ENCODE results near the gene LY6G6F. TPM values are rescaled to one million over a fixed set of nuclear protein-coding genes. Genes with fewer than 3 reads are reported as not detected.

Gene LY6G6F
- total RNA-seq, 3 donors from 2014 or later: not detected

DNA sequence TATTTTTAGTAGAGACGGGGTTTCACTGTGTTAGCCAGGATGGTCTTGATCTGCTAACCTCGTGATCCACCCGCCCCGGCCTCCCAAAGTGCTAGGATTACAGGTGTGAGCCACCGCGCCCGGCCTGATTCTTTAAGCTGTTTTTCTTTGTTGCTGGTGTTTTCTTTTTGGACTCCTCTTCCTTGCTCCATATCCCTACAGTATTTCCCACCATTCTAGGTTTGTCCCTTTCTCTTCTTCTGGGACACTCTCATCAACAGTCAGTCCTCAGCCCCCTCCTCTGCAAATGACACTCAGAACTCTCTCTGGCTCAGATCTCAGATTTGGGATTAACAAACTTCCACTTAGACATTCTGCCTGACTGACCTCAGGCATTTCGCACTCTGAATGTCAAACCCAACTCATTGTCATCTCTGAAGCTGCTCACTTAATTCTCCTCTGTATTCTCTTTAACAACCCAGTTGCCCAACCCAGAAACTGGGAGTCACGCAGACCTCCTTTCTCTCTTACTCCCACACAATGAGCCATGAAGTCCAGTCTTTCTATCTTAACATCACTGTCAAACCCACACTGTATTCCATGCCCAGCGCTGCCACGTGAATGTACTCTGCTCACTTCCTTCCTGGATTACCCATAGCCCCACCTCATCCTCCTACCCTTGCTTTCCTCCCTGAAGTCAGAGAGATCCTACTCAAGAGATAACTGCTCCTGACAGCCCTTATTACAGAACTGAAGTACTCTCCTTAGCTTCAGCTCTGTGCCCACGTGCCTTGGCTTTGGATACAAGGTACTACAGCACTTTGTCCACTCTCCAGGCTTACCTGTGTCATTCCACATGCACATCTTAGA is 19.1 kb downstream of the LY6G6F start:
- H3K4me1 ChIP-seq: peaks cover 0 to 4% of the 10 kb centered on the region in 2 donors
- intact Hi-C loops (cut with DNase I; ENCODE audit: low total_unique reads): loop anchor here (5.0 kb wide), 1 partner anchor 107 kb away; no protein-coding TSS in a partner anchor
- peak overlapping the region in 1 of 2 donors; percentile 12 for H3K27ac ChIP-seq
- TF ChIP-seq, protein P1, sequence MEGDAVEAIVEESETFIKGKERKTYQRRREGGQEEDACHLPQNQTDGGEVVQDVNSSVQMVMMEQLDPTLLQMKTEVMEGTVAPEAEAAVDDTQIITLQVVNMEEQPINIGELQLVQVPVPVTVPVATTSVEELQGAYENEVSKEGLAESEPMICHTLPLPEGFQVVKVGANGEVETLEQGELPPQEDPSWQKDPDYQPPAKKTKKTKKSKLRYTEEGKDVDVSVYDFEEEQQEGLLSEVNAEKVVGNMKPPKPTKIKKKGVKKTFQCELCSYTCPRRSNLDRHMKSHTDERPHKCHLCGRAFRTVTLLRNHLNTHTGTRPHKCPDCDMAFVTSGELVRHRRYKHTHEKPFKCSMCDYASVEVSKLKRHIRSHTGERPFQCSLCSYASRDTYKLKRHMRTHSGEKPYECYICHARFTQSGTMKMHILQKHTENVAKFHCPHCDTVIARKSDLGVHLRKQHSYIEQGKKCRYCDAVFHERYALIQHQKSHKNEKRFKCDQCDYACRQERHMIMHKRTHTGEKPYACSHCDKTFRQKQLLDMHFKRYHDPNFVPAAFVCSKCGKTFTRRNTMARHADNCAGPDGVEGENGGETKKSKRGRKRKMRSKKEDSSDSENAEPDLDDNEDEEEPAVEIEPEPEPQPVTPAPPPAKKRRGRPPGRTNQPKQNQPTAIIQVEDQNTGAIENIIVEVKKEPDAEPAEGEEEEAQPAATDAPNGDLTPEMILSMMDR (IDR thresholded peaks at IDR 0.05): no peak
- TF ChIP-seq POLR2A (IDR thresholded peaks at IDR 0.05): no peak
- TF ChIP-seq POLR2AphosphoS5 (IDR thresholded peaks at IDR 0.05): no peak
- no peak for DNase-seq (ENCODE audit: low spot score in 2 of 2)
- H3K36me3 ChIP-seq: peaks cover 6% of the 10 kb centered on the region
- H3K27me3 ChIP-seq: no peaks in the 10 kb centered on the region
- no peaks in the 10 kb centered on the region for H3K9me3 ChIP-seq
- H3K4me3 ChIP-seq: no peak overlapping the region

DNA sequence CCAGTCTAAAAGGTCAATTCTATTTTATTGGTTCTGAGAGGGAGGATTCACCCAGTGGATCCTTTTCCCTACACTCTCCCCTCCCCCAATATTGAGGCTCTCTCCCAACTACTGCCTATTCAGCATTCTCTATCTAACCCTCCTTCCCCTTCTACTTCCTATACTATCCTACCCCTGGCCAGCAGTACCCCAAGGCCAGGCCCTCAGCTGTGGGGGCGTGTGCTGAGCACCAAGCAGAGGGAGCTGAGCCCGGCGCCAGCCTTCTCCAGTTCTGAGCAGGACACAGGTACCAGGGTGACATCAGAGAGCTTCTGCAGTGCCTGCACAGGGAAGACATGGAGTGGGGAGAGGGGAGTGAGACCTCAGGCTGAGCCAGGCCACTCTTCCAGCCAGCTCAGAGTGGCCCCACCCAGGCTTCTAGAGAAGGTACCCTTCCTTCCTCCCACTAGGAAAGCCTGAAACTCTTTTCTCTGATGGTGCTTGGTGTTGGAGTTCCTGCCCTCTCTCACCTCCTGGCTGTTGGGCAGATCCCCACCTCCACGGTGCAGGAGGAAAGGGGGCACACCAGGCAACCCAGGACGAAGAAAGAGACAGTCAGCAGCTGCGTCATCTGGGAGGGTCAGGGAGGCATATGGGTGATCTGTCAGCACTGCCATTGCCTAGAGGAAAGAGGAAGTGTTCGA is 20.5 kb downstream of the LY6G6F start:
- H3K36me3 ChIP-seq: peaks cover 6% of the 10 kb centered on the region
- peaks cover 0 to 5% of the 10 kb centered on the region in 2 donors for H3K4me1 ChIP-seq
- TF ChIP-seq, protein P1 (IDR thresholded peaks at IDR 0.05): no peak
- no peak for TF ChIP-seq POLR2AphosphoS5 (IDR thresholded peaks at IDR 0.05)
- TF ChIP-seq POLR2A (IDR thresholded peaks at IDR 0.05): no peak
- no peak overlapping the region for H3K4me3 ChIP-seq
- peak overlapping the region; percentile 58 to 97 for H3K27ac ChIP-seq
- no peaks in the 10 kb centered on the region for H3K27me3 ChIP-seq
- intact Hi-C loops (cut with DNase I; ENCODE audit: low total_unique reads): loop anchor here (5.0 kb wide), 1 partner anchor 105 kb away; no protein-coding TSS in a partner anchor
- no peaks in the 10 kb centered on the region for H3K9me3 ChIP-seq
- DNase-seq (ENCODE audit: low spot score in 2 of 2): no peak

DNA sequence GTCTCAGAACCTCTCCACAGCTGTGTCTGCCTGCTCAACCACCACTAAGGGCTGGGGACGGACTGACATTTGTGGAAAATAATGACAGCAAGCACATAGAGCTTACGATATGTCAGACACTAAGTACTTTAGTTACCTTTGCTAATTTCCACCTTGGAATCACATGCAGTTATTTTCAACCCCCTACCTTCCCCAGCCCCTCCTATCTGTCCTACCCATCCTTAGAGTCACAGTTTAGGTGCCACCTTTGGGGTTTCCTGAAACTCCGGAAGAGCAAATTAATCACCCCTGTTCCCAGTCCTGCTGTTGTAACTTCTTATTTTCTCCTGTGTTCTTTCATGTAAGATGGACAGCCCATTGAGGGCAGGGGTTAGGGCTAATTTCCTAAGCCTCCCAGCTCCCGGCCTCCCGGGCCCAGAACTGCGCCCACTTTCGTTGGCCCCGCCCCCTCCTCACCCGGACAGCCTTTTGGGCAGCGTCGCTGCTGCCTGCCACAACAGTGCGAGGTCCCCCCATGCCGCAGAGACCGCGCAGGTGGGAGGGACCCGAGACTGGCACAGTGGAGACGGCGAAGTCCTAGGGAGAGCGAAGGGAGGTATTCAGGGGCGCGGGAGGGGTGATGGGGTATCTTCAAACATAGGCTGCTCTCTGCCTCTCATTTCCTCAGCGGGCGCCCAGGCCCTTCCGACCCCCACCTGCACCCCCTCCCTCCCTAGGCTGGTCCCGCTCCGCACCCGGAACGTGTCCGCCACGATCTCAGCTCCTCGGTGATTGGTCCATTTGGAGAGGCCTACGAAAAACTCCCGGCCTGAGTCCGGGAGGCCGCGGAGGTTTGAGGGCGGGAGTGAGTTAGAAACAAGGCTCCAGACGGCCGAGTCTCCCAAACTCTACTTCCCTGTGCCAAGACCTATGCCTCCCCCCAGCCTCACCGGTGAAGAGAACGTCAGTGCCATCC is 21.3 kb downstream of the LY6G6F start:
- DNase-seq (ENCODE audit: low spot score in 2 of 2): no peak
- H3K4me3 ChIP-seq: peak overlapping the region; percentile 82 to 92 (median 88)
- H3K36me3 ChIP-seq: peaks cover 6% of the 10 kb centered on the region
- no peaks in the 10 kb centered on the region for H3K27me3 ChIP-seq
- TF ChIP-seq POLR2AphosphoS5 (IDR thresholded peaks at IDR 0.05) (no peak), POLR2A (IDR thresholded peaks at IDR 0.05) (no peak)
- TF ChIP-seq, protein P1 (IDR thresholded peaks at IDR 0.05): no peak
- no peaks in the 10 kb centered on the region for H3K9me3 ChIP-seq
- peak overlapping the region; percentile 97 to 98 for H3K27ac ChIP-seq
- intact Hi-C loops (cut with DNase I; ENCODE audit: low total_unique reads): loop anchor here (5.0 kb wide), 1 partner anchor 104 kb away; no protein-coding TSS in a partner anchor
- peaks cover 0 to 5% of the 10 kb centered on the region in 2 donors for H3K4me1 ChIP-seq

DNA sequence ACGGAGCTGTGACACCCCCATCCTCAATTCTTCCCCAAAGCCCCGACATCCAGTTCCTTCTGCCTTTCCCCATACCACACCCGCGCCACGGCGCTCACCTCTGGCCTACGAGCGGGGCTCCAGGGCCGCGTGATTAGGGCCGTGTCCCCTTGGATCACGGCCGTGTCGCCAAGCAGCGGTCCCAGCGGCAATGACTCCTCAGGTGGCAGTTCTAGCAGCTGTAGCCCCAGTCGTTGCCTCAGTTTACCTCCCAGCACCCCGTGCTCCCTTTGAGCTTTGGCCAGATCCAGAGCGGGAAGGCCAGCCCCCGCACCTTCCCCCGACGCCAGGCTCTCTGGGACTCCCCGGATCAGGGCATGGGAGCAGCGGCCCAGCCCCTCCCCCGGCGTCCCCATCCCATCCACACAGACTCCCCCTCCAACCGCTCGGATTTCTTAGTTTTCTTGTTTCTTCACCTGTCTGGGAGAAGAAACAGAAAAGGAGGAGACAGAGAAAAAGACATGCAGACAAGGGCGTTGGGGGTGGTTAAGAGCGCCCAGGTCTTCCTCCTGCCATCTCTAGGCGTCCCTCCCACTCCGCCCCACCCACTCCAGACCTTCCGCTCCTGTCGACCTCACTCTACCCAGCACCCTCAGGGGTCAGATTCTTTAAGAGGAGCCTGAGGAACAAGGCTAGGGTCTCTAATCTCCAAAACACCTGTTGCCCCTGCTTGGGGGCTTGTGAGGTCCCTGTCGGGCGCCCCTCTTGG is 22.3 kb downstream of the LY6G6F start, which contains the start of gene DDAH2:
Gene DDAH2 (minus strand): TSS at position 533 of the 748 bp plus-strand sequence. CDS start 138 bp downstream, at position 395.
- Histone ChIP-seq H3K27ac (peak within 1 kb of the TSS; percentile 97 to 98), H3K9me3 (no peaks in the 10 kb centered on the region), H3K4me3 (peak within 1 kb of the TSS; percentile 82 to 92 (median 88)), H3K36me3 (peaks cover 6% of the 10 kb centered on the region), H3K4me1 (peaks cover 0 to 5% of the 10 kb centered on the region in 2 donors), H3K27me3 (no peaks in the 10 kb centered on the region)
- intact Hi-C loops (cut with DNase I; ENCODE audit: low total_unique reads): loop anchor here (5.0 kb wide), 1 partner anchor 103 kb away; no protein-coding TSS in a partner anchor
- no peak for DNase-seq (ENCODE audit: low spot score in 2 of 2)
- TF ChIP-seq, protein P1 (IDR thresholded peaks at IDR 0.05): no peak
- TF ChIP-seq POLR2A (IDR thresholded peaks at IDR 0.05): no peak
- TF ChIP-seq POLR2AphosphoS5 (IDR thresholded peaks at IDR 0.05): no peak

All from breast epithelium (tissue), 4 donors.